DOHH2 (cell line): ENCODE measurements around the gene ADGRF3.

Experiments used
- H3F3A ChIP-seq: fragments of 200-600 bp; sonication (generic), shearing (Covaris generic); 2 replicates; pipeline ENCODE4 v1.6.0; 2016; ENCODE audit warnings: antibody characterized with exemption, mild to moderate bottlenecking; ENCODE audit not compliant: control insufficient read depth, insufficient read depth
- H3K27ac ChIP-seq: fragments of 200-600 bp; sonication (generic); 2 replicates; pipeline ENCODE4 v1.5.1; 2014; ENCODE audit warnings: low read depth, mild to moderate bottlenecking, low read length, moderate library complexity
- H3K27me3 ChIP-seq: fragments of 200-600 bp; sonication (generic); 2 replicates; pipeline ENCODE4 v1.6.1; 2014; ENCODE audit warnings: mild to moderate bottlenecking, low read length, mixed read lengths; ENCODE audit not compliant: control insufficient read depth
- H3K36me3 ChIP-seq: fragments of 200-600 bp; sonication (generic); 2 replicates; pipeline ENCODE4 v1.6.1; 2014; ENCODE audit warnings: mild to moderate bottlenecking, low read length, moderate library complexity, mixed read lengths; ENCODE audit not compliant: control insufficient read depth
- H3K4me1 ChIP-seq: fragments of 200-600 bp; sonication (generic); 2 replicates; pipeline ENCODE4 v1.6.1; 2014; ENCODE audit warnings: mild to moderate bottlenecking, low read length, mixed read lengths; ENCODE audit not compliant: control insufficient read depth
- H3K4me2 ChIP-seq: fragments of 200-600 bp; sonication (generic); 2 replicates; pipeline ENCODE4 v1.6.0; 2014; ENCODE audit warnings: mild to moderate bottlenecking, low read length, moderate library complexity
- H3K4me3 ChIP-seq: fragments of 200-600 bp; sonication (generic); 2 replicates; pipeline ENCODE4 v1.5.1; 2014; ENCODE audit warnings: mild to moderate bottlenecking, low read length, mixed read lengths
- H3K79me2 ChIP-seq: fragments of 200-600 bp; sonication (generic); 2 replicates; pipeline ENCODE4 v1.6.1; 2014; ENCODE audit warnings: mild to moderate bottlenecking, low read length, mixed read lengths; ENCODE audit not compliant: control insufficient read depth
- H3K9me2 ChIP-seq: fragments of 200-600 bp; sonication (generic); replicated peaks from 2 replicates; pipeline ENCODE4 v1.6.1; 2014; ENCODE audit warnings: mild to moderate bottlenecking, low read length, mixed read lengths; ENCODE audit not compliant: control insufficient read depth
- H3K9me3 ChIP-seq: fragments of 200-600 bp; sonication (generic); 2 replicates; pipeline ENCODE4 v1.6.1; 2014; ENCODE audit warnings: antibody characterized with exemption, low read length, mixed read lengths; ENCODE audit not compliant: control insufficient read depth, insufficient read depth
- H4K20me1 ChIP-seq: fragments of 200-600 bp; sonication (generic); 2 replicates; pipeline ENCODE4 v1.6.0; 2014; ENCODE audit warnings: low read depth, mild to moderate bottlenecking, antibody characterized with exemption, low read length, moderate library complexity; ENCODE audit not compliant: control insufficient read depth, insufficient read depth
- EZH2phosphoT487 ChIP-seq: fragments of 200-600 bp; sonication (generic); IDR thresholded peaks from 2 replicates; pipeline ENCODE4 v1.6.1; 2017; ENCODE audit warnings: borderline replicate concordance, mild to moderate bottlenecking, antibody characterized with exemption, low read length, moderate library complexity, mixed read lengths
- TF ChIP-seq, protein P1 (sequence below): fragments of 200-600 bp; sonication (generic); IDR thresholded peaks from one replicate; pipeline ENCODE4 v1.5.1; 2014; ENCODE audit warnings: antibody characterized with exemption, mild to moderate bottlenecking, low read depth, low read length; ENCODE audit not compliant: poor library complexity, severe bottlenecking

Gene ADGRF3

DNA sequence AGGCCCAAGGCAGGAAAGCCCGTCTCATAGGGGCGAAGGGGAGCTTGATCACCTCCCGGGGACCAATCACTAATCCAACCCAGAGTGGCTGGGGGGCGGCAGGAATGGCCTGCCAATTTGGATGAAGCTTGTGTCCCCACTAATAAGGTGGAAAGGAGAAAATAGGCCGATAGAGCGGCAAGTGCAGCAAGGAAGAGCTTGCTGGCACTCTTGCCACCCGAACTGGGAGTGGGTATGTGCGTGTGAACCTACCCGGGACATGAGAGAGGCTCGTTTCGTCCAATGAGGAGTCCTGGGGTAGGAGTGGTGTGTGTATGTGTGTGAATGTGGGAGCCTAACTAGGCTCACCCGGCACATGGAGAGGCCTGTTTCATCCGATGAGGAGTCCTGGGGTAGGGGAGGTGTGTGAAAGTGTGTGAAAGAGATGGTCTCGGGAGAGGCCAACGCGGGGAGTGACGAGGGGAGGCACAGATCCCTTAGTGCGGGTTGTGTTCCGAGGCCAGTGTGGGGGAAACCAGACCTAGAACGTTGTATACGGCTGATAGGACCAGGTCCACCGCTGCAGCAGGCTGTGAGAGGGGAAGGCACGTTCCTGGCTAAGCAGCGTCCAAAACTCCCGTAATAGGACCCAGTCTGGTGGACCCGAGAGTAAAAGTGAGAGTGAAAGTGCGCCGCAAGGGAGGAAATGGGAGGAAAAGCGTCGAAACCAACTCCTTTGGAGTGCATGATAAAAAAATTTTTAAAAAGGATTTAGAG is 47.8 kb downstream of the ADGRF3 start:
- Histone ChIP-seq H3K4me2 (peak overlapping the region; percentile 82), H3K9me2 (no peaks in the 10 kb centered on the region), H3F3A (no peaks in the 10 kb centered on the region), H4K20me1 (no peaks in the 10 kb centered on the region), H3K36me3 (no peaks in the 10 kb centered on the region), H3K27ac (no peak overlapping the region), H3K27me3 (peaks cover 19% of the 10 kb centered on the region), H3K9me3 (no peaks in the 10 kb centered on the region), H3K4me3 (peak overlapping the region; percentile 67), H3K79me2 (no peaks in the 10 kb centered on the region), H3K4me1 (peaks cover 16% of the 10 kb centered on the region)
- TF ChIP-seq, protein P1, sequence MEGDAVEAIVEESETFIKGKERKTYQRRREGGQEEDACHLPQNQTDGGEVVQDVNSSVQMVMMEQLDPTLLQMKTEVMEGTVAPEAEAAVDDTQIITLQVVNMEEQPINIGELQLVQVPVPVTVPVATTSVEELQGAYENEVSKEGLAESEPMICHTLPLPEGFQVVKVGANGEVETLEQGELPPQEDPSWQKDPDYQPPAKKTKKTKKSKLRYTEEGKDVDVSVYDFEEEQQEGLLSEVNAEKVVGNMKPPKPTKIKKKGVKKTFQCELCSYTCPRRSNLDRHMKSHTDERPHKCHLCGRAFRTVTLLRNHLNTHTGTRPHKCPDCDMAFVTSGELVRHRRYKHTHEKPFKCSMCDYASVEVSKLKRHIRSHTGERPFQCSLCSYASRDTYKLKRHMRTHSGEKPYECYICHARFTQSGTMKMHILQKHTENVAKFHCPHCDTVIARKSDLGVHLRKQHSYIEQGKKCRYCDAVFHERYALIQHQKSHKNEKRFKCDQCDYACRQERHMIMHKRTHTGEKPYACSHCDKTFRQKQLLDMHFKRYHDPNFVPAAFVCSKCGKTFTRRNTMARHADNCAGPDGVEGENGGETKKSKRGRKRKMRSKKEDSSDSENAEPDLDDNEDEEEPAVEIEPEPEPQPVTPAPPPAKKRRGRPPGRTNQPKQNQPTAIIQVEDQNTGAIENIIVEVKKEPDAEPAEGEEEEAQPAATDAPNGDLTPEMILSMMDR = no peak
- no peak for TF ChIP-seq EZH2phosphoT487

DNA sequence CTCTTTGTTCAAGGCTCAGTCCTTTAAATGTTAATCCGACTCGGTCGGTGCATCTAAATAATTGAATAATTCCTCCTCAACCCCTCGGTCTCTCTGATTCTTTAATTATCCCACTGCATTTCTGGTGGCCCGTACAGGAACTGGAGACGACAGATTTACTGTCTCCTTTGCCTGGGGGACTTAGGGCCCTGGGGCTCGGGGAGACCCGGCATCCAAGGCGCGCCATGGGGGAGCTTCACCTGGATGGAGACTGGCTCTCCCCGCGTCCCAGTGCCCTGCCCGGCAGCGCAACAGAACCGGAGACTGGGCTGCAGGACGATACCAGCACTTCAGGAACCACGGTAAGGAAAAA is 48.3 kb downstream of the ADGRF3 start:
- no peaks in the 10 kb centered on the region for H3F3A ChIP-seq
- H4K20me1 ChIP-seq = no peaks in the 10 kb centered on the region
- no peaks in the 10 kb centered on the region for H3K36me3 ChIP-seq
- H3K9me3 ChIP-seq = no peaks in the 10 kb centered on the region
- no peaks in the 10 kb centered on the region for H3K79me2 ChIP-seq
- H3K4me1 ChIP-seq = peaks cover 16% of the 10 kb centered on the region
- H3K4me3 ChIP-seq = peak overlapping the region; percentile 67; the same call in 1 of the 2 replicates
- peaks cover 19% of the 10 kb centered on the region for H3K27me3 ChIP-seq
- no peaks in the 10 kb centered on the region for H3K9me2 ChIP-seq
- TF ChIP-seq, protein P1 = no peak
- no peak for TF ChIP-seq EZH2phosphoT487
- peak overlapping the region; percentile 82; the same call in 1 of the 2 replicates for H3K4me2 ChIP-seq
- H3K27ac ChIP-seq = no peak overlapping the region

- no peaks in the 10 kb centered on the region for H4K20me1 ChIP-seq
- no peaks in the 10 kb centered on the region for H3K9me2 ChIP-seq
- H3K27ac ChIP-seq = no peak overlapping the region
- H3K4me3 ChIP-seq = no peak overlapping the region
- no peaks in the 10 kb centered on the region for H3K9me3 ChIP-seq
- H3K27me3 ChIP-seq = peaks cover 19% of the 10 kb centered on the region
- no peaks in the 10 kb centered on the region for H3F3A ChIP-seq
- no peaks in the 10 kb centered on the region for H3K79me2 ChIP-seq
- TF ChIP-seq EZH2phosphoT487 = no peak
- TF ChIP-seq, protein P1 = no peak
- H3K4me1 ChIP-seq = peaks cover 16% of the 10 kb centered on the region
- no peak overlapping the region for H3K4me2 ChIP-seq
- no peaks in the 10 kb centered on the region for H3K36me3 ChIP-seq
Observed at GRCh38 chr2:26297061-26297460, 49.5 kb downstream of the ADGRF3 start.
